Testis (tissue), 2 donors: ENCODE results near the gene C18orf54.

Experiments
- CTCF ChIP-seq, 3 experiments: fragments of 450-650 bp in 2 of 3; fragments of 200-600 bp in 1 of 3; sonication (generic) in 1 of 3; IDR thresholded peaks; one replicate each; pipeline ENCODE4 v1.5.1; 2016 to 2019; ENCODE audit warnings: antibody characterized with exemption in 3 of 3, mild to moderate bottlenecking in 2 of 3, moderate library complexity in 1 of 3
- POLR2A ChIP-seq: fragments of 450-650 bp; IDR thresholded peaks from one replicate; pipeline ENCODE4 v1.6.1; 2017; ENCODE audit warnings: antibody characterized with exemption, mild to moderate bottlenecking, moderate library complexity

GRCh38 chr18:54426085-54426665 is 68.5 kb downstream of the C18orf54 start:
- no peak for TF ChIP-seq POLR2A
- no peak for TF ChIP-seq CTCF (IDR thresholded peaks at IDR 0.05)
